GM19351 (cell line): ENCODE data around the gene CARD19.

Experiments used
- ATAC-seq: cut with Tn5 transposase; IDR thresholded peaks from one replicate; pipeline ENCODE4 v1.9.1; 2021; ENCODE audit warnings: mild to moderate bottlenecking, moderate library complexity; ENCODE audit not compliant: unreplicated experiment

CARD19 gene, protein sequence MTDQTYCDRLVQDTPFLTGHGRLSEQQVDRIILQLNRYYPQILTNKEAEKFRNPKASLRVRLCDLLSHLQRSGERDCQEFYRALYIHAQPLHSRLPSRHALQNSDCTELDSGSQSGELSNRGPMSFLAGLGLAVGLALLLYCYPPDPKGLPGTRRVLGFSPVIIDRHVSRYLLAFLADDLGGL

DNA sequence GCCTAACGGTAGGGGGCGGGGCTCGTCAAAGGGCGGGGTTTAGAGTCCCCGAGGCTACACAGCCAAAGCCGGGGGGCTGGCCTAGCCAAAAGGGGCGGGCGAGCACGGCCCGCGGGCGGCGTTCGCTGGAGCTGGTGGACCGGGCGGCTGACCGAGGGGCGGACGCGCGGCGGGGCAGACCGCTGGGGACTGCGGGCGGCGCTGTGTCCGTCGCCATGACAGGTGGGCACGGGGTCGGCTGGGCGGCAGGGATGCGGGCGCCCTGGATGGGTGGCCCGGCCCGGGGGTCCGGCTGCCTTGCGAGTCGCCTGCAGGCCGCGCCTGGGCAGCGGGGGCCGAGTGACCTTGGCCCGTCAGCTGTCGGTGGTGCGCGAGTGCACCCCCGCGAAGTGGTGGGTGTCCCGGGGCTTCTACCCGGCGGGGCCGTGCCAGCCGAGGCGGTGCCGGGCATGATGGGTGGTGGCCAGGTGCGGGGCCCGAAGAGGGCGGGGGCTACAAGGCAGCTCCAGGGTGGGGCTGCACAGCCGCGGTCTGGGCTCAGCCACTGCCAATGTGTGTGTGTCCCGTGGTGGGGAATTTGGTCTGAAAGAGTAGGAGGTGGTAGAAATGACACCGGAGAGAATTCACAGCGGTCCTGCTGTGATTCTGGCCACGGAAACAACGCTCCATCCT is at the start of gene CARD19:
Gene CARD19, plus strand, starts transcription at position 87 of the 672 bp plus-strand sequence. Its CDS starts 129 bp downstream, at position 216.
- peak; percentile 44 for ATAC-seq

DNA sequence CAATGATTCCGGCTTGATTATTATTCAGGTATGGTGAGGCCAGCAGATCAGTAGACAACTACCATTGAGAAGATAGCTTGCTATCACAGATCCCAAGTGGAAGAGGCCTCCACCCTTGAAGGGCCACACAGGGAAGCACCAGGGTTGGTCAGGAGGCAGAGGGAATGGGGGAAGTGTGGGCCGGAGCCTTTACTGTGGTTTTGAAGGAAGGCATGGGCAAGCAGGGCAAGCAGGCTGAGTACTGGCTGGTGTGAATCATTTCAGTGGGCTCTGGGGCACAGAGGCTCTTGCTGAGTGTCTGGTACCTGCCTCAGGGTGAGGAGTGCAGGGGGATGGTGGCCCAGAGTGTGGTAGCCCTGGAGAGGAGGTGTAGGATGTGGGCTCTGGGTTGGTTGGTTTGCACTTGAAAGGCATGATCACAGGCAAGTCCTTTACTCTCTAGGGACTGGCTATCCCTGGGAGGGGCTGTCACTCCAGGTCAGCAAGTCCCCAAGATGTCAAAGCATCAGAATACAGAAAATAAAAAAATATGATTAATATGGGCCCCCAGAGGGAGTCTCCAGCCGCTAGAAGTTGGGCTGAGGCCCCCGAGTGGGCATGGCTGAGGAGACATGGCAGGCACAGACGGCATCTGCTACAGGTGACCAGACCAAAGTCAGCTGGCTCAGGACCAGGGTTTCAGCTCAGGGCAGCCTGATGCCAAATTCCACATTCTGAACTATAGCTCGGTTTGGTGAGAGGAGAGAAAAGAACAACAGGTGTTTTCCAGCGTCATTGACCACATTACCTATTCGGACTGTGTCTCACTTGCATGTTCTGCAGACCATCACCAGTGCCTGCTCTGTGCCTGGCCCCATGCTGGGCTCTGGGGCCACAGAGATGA is 47.2 kb upstream of the CARD19 start:
- no peak for ATAC-seq

DNA sequence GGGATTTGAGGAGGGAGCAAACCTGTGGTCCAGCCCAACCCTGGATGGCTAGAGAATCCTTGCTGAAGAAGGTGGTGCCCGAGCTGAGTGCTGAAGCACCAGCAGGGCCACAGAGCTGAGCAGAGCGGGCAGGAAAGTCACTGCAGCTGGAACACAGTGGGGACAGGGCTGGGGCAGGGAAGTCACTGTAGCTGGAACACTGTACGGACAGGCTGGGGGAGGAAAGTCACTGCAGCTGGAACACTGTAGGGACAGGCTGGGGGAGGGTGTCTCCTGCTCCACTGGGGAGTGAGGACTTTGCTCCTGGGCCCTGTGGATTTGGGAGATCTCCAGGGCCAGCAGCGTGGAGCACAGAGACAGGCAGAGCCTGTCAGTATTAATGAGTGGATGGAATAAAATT is 46.5 kb upstream of the CARD19 start:
- no peak for ATAC-seq

DNA sequence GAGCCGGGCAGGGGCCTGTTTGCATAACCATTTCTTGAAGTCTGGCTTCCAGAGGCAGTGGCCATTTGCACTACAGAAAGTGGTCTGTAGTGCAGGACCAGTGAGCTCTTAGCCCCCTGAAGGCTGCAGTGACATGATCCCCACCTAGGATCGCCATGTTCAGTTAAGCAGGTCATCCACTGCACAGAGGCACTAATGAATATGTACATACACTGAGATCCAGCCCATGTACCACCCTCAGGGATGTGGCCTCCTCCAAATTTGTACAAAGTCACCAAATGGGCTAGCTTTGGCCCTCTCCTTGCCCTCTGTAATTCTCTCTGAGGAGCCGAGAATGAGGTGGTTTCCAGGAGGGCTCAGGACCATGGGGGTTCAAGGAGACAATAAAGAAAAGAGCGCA is 45.8 kb upstream of the CARD19 start:
- ATAC-seq = no peak

DNA sequence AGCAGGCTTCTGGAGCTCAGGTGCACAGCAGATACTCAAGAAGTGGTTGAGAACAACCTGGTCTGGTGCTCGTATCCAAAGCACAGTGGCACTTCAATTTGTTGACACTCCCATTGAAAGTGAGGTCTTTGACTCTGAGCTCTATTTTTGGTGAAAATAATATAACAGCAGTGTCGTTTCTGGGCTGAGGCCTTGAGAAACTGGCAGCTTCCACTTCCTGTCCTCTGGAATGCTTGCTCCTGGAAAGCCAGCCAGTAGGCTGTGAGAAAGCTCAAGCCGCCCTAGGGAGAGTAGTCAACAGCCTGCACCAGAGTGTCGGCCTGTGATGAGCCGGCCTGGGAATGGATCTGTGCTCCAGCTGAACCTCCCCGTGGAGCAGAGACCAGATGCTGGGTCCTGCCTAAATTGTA is 44.3 kb upstream of the CARD19 start:
- ATAC-seq = no peak

DNA sequence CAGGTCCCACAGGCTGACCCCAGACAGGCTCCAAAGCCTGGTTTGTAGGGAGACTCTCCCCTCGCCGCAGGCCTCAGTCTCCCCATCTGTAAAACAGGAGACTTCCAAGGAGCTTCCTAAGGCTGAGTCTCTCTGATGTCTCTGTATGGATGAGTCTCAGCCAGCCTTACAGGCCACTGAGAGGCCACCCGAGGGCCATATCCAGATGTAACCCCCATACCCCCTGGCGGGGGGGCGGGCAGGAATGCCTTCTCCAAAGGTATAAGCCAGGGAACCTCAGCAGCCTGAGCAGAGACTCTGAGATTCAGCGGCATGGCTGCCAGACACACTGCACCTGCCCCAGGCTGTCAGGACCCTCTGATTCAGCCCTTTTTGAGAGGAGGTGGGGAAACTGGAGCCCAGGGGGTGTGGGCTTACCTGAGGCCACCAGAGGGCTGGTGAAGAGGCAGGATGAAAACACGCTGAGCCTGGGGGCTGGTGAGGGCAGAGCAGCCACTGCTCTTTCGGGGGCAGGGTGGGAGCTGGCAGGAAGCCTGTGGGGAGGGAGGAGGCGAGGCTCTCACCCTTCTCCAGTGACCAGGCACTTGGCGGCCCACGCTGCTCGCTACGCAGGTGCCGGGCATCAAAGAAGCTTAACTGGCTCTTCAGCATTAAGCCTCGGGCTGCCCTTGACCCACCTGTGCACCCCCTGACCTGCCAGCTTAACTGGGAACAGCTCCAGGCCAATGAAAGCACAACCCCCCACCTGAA is 43.1 kb upstream of the CARD19 start:
- ATAC-seq = no peak

DNA sequence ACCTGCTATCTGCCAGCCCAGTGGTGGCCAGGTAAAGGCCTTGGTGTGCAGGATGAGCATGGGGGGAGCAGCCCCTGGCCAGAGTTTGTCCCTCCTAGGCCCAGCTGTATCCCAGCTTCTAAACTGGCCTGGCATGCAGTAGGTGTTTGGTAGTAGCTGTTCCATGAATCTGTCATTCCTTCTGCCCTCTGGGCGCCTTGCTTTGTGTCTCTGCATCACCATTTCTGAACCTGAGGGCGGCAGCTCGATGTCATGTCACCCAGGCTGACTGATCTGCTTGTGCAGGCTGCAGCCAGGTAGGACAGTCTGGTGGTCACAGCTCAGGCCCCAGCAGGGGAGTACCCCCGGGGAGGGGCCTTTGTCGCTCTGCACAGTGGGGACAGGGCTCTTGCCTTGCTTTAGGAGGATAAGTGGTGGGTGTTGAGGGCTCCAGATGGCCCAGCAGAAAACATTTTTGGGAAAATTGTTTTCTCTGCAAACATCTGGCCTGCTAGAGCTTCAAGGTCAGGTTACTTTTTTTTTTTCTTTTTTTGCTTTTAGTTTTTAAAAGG is 42.2 kb upstream of the CARD19 start:
- ATAC-seq = no peak

DNA sequence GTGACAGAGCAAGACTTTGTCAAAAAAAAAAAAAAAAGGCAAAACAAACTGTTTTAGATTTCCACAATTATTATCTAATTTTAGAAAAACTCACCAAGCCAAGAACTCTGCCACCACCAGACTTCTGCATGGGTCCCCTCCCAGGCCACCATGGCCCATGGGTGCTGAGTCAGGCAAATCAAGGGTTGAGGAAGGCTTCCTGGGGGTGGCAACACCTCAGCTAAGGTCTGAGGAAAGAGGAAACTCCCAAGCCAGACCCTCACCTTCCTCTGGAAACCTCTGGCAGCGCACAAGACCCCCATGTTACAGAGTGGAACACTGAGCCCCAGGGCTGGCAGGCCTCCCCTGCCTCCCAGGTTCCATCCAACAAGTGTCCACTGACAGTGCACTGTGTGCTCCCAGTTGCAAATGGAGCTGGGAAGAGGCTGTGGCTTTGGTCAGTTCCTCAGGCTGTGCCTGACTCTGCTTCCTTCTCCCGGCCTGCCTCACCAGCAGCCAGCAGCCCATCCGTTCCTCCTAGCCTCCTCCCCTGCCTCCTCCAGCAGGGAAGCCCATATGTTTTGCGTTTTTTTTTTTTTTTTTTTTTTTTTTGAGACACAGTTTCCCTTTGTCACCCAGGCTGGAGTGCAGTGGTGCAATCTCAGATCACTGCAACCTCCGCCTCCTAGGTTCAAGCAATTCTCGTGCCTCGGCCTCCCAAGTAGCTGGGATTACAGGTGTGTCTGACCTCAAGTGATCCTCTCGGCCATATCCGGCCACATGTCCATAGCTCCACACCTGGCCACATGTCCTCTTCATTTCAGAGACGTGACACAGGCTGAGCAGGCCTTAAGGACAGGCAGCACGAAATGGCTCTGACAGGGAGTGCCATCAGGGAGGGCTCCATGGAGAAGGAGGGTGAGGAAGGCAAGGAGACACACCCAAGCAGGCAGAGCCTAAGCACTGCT is 41.0 kb upstream of the CARD19 start:
- ATAC-seq = no peak

DNA sequence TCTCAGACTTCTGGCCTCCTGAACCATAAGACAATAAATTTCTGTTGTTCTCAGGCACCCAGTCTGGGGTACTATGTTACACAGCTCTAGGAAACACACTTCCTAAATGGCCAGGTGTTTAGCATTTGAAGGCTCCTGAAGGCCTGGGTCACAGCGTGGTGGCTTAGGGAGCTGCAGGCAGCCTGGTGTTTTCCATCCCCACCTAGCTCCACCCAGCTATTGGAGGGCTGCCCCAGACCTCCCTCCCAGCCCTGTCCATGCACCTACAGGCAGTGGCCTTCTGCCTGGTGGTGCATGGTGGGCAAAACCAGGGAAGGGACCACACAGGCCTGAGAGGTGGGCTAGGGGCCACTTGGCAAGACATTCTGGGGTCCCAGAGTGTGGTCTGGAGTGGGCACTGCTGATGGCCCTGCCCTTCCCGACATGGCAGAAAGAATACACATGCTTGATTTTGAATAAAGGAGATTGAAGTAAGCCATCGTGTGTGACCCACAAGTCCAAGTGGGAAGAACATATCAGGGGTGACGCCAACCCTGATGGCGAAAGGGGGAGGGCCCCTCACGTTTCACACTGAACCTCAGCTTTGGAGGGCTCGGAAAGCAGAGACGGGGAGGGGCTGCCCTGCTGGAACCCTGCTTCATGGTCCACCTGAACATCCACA is 38.8 kb upstream of the CARD19 start:
- ATAC-seq = no peak

DNA sequence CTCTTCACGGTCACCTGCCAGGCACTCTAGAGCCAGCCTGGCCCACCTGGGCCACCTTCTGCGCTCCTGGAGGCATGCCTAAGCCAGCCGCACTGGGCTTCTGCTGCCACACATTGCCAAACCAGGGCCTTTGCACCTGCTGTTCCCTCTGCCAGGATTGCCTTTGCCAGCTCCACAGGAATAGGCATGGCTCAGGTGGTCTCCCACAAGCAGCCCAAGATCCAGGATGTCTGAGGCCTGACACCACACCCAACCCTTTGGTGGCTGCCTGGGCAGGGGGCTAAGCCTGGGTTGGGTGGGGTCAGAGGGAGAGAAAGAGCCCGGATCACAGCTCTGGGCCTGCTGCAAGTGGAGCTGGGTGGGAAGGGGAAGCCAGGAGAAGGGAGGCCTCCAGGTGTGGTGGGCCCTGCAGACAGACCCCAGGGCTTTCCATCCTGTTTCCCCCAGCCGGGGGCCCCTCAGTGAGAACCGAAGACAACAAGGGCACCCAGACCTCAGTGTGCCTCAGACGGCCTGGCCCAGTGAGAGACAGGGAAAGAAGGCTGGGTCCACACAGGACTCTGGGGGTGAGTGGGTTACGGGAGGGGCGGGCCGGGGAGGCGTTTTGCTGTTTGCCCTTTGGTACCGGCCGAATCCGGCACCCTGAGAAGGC is 38.2 kb upstream of the CARD19 start:
- ATAC-seq = peak; percentile 8

DNA sequence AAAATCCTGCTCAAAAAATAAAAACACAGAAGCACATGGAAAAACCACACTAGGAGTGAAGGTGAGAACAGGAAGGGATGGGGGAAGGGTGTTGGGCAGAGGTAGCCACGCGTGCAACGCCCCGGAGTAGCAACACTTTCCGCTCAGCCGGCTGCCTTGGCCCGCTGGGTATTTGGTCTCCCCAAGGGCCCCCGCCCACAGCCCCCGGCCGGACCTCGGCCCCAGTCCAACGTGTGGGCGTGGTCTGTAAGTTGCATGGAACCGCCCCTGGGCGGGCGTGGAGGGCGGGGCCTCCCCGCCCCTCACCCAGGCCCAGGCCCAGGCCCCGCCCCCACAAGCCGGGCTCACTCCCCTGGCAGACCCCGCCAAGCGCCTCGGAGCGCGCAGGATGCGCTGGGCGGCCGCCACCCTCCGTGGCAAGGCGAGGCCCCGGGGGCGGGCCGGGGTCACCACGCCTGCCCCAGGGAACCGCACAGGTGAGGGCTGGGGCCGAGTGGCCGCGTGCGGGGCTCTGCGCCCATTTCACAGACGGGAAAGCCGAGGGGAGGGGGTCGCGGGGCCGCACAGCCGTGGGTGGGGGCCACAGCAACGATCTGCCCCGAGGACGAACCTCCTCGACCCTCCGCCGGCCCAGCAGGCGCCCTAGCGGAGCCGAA is 37.5 kb upstream of the CARD19 start, which contains the start of gene SUSD3:
Gene SUSD3, plus strand, starts transcription at position 347 of the 656 bp plus-strand sequence. Its CDS starts 42 bp downstream, at position 389.
- peak; percentile 49 for ATAC-seq

DNA sequence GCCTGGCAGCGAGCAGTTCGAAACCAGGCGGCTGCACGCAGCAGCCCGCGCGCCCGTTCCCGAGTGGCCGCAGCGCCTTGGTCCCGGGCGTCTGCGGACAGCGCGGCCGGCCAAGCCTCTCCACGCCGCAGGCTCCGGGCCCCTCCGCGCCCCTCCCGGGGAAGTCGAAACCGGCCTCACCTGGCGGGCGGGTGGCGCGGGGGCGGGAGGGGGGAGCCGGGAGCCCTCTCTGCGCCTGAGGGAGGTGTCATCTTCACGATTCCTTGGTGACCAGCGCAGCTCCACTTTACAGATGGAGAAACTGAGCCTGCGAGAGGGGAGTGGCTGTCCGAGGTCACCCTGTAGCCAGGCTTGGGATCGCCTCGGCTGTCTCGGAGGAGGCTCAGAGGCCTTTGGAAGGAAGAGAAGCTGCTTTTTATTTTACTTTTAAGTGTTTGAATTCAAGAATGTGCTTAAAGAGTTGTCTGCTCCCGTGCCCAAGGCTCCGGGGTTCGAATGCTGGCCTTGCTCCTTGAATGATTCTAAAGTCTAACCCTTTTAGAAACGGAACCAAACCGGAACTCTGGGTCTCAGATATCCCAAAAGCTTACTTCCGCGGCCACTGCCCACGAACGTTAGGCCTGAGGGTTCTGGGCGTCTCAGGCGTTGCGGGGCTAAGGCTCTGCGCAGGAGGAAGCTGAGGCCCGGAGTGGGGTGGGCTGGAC is 36.9 kb upstream of the CARD19 start:
- no peak for ATAC-seq

DNA sequence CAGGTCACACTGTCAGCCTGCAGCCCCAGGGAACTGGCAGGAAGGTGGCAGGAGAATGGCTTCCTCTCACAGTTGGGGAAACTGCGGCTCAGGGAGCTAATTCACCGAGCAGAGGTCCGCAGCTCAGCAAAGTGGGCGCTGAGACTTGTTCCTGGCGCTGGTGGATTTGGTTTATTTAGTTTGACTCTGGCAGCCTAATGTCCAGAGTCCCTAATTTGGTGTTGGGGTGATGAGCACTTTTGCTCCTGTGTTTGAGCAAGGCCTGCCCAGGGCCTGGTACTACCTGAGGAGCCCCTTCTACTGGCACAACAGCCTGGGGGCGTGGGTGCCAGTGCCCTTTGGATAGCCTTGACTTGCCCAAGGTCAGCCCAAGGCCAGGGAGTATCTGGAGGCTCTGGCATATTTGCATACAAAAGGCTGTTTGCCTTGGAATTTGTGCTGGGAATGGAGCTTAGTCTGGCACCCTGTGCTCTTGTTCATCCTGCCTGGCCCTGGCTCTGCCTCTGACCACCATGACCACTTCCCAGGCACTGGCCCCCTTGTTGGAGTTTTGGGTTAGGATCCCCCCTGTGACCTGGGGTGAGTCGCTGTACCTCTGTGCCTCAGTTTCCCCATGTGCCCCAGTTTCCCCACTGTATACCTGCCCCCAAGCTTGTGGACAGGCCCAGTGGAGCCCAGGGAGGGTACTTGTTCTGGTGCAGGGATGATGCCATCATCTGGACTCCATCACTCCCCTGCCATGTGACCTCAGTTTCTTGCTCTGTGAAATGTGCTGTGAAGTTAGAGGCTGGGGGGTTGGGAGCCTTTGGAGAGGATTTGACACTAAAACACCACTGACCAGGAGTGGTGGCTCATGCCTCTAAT is 36.1 kb upstream of the CARD19 start:
- no peak for ATAC-seq

DNA sequence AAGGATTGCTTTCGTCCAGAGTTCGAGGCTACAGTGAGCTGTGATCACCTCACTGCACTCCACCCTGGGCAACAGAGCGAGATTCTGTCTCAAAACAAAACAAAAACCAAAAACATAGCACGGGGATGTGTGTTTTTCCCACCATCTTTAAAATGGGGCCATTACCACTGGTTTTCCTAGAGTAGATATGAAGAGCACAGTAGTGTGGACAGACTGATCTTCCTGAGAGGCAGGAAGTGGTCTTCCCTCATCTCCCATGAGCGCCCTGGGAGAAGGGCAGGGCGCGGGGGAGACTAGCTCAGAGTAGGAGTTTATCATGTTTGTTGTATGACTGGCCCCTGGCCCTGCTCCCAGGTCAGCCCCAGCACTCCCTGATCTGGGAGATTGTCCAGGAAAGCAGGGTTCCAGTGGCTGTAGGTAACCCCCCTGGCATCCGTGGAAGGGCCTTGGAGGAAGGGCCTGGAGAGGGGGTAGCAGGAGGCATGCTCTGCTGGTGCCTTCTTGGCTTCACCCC is 35.2 kb upstream of the CARD19 start:
- ATAC-seq = no peak

DNA sequence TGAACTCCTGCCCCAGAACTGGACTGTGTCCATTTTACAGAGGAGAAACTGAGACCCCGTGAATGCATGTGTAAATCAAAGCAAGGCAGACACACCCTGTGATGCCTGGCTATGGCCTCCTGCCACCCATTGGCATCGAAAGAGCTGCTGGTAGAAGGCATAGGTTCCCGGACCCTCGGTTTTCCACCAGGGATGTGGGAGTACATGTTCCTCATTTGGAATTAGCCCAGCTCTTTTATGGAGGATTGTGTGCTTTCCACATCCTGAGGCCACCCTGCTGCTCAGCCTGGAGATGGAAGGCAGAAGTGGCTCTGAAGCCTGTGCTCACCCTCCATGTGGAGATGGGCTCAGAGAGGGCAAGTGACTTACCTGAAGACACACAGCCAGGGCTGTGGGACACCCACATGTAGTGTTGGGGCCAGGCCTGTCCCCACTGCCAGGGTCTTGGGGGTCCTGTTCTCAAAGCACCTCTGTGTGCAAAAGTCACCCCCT is 34.7 kb upstream of the CARD19 start:
- ATAC-seq = no peak
